HG03571 (cell line): ENCODE measurements around the gene OXSR1.

Experiments
- ATAC-seq: cut with Tn5 transposase; IDR thresholded peaks from one replicate; pipeline ENCODE4 v1.9.1; 2021; ENCODE audit not compliant: unreplicated experiment

OXSR1 gene

DNA sequence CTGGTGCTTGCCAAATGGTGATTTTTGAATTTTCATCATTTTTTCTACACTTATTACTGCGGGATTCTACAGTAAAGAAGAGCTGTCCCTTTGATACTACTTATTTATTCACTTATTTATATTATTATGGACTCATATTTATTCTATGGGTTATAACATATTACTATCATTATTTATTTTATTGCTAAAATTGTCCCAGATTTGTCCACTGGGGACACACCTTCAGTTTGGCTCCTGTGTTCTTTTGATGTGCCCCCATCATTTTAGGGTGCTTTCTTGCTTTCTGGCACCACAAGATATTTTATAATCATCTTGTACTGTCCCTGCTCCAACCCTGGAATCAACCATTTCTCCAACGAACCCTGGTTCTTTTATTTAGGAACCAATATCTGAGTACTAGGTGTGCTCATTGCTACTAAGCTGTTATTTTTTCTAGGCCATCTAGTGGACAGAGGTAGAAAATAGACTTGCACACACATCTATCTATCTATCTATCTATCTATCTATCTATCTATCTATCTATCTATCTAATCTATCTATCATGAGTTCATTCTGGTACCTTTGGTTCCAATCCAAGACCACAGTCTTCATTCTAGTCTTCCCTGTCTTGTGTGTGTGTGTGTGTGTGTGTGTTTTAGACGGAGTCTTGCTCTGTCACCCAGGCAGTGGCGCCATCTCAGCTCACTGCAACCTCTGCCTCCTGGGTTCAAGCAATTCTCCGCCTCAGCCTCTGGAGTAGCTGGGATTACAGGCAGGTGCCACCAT is 132.8 kb downstream of the OXSR1 start:
- ATAC-seq: no peak
